NCI-H1417 treated with DMSO at 0.1 percent for 48 hours (cell line): ENCODE measurements around the gene AURKB.

Experiments
- DNase-seq: peaks from one replicate; lab custom pipeline; 2025; lab: John Stamatoyannopoulos, UW

Gene AURKB

DNA sequence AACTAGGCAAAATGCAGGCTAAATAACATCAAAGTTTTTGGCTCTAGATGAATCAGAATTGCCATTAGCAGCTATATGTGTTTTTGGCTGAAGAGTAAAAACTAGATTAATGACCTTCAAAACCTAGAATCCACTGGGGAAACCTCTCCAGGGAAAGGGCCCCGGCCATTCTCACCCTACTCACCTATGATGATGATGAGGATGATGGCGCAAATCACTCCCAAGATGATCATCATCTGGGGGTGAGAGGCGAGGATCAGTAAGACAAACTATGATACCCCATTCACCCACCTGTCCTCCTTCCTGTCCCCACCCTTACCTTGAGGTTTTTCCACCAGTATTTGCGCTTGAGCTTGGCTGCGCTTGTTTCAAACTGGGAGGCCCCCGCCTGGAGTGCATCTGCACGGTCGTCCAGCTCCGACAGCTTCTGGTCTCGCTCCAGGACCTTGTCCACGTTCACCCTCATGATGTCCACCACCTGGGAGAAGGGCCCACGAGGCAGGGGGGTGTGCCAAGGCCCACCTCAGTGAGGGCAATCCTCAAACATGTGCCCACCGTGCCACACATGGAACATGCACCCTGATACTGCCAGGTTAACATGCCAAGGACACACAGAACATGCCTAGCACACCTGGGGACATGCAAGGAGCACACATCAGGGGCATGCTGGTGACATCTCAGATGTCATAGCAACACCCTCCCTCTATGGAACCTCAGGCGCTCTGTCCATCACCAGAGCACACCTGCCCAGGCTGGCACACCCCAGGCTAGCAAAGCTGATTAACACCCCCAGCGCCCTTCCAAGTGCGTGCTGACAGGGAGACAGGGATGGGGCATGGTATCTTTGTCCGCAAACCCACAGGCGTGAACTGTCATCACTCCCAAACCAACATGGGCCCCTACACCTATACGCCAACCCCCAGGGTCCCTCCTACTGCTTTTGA is 48.8 kb downstream of the AURKB start:
- no peak for DNase-seq

DNA sequence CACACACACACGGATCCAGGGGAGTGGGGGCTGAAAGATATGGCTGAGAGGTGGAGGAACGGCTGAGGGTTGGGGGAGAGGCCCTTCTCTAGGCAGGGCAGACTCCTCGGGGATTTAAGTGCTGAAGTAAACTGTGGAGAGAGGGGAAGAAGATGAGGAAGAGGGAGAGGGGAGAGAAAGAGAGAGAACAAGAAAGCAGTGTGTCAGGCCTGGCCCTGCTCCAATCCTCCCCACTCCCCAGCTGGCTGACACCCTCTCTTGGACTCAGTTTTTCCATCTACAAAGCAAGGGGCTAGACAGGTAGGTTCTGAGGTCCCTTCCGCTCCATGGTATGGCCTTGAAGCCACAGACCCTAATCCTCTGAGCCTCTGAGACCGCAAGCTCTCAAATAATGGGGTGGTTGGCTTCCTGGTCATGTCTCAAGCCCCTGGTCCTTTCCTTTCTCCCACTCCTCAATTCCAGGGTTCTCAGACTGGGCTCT is 49.6 kb downstream of the AURKB start:
- DNase-seq, result no peak

- DNase-seq, result no peak
These were observed 50.2 kb downstream of the AURKB start for GRCh38 chr17:8160224-8160577.

GRCh38 chr17:8159459-8160223 is 50.7 kb downstream of the AURKB start:
- DNase-seq, result no peak

- no peak for DNase-seq
These were observed 51.4 kb downstream of the AURKB start for GRCh38 chr17:8159032-8159400.

DNA sequence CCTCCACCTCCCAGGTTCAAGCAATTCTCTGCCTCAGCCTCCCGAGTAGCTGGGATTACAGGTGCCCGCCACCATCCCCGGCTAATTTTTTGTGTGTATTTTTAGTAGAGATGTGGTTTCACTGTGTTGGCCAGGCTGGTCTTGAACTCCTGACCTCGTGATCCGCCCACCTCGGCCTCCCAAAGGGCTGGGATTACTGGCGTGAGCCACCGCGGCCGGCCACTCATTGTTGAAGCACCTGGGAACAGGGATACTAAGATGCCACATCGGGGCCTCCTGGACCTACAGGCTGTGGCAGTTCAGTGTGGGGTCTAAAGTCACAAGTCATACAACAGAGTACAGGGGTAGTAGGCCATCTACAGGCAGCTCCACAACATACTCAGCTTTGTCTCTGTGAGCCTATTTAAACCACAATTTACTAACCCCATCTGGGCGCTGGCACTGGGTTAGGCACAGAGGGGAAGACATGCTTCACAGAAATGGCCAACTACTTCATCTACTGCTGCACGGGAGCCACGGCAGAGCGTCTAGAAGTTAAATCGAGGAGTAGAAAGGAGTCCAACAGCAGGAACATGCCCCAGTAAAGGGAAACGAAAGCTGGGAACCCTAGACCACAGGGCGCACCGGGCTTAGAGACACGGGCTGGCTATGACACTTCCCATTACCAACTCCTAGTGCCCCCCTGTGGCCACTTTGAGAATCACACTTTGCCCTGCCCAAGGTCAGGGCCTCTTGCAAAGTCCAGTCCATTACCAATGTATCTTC is 51.9 kb downstream of the AURKB start:
- DNase-seq, result no peak

GRCh38 chr17:8156246-8156992 is 54.0 kb downstream of the AURKB start:
- DNase-seq, result peak; percentile 91

DNA sequence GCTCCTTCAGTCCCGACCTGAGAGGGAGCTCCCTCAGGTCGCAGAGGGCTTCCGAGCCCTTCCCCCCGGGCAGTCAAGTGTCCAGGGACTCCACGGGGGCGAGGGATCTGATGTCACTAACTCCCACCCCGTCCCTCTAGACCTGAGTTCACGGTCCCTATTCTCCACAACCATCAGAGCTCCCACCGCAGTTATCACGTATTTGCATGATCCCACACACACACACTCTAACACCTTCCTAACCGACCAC is 54.5 kb downstream of the AURKB start:
- no peak for DNase-seq

GRCh38 chr17:8155231-8155995 is 55.0 kb downstream of the AURKB start:
- DNase-seq, result no peak
